ENCODE data around the gene GGTA1.
"Not testable (repeated sequence)": the region's sequence is repeated elsewhere in the genome, so short reads cannot be mapped to it uniquely, and the experiment has no call there.

Gene GGTA1

GRCh38 chr9:121498487-121499176 is 1.0 kb downstream of the GGTA1 start:
- DNase-seq, result no peak

DNA sequence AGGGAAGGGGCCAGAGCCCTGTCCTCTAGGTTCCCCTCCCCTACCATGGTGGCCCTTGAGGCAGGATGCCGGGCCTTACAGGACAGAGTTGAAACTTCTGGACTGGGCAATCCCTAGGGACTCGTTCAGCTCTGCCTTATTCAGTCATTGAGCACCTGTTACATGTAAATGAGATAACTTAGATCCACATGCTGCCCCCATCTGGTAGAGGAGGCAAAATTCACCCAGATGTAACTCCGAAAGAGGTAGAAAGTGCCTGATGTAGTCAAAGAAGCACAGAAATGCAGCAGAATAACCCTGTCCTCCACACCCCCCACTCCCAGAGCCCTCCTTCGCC is 1.5 kb downstream of the GGTA1 start:
- DNase-seq, result peak in 3 of 6 experiments; percentile 6 to 22 (median 18)

DNA sequence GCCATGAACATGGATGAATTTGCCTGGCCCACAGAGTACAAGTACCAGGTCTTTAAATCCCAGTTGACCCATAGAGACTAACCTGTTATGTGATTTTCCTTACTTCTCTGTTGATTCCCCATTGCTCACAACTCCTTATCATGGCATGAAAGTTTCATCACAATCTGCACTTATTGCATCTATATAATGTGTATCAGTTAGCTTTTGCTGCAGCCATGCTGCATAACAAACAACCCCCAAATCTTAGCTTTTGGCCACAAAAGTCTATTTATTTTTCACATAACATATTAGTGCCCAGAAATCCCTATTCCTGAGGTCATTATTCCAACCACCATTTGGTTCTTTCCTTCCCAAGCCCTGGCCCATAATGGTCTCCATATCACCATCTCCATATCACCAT is 3.7 kb downstream of the GGTA1 start:
- no peak for DNase-seq

- no peak for DNase-seq
Measured at GRCh38 chr9:121494192-121494591, 5.5 kb downstream of the GGTA1 start.

- no peak for DNase-seq
Measured at GRCh38 chr9:121491111-121491510, 8.5 kb downstream of the GGTA1 start.

- no peak for DNase-seq
Measured at GRCh38 chr9:121489344-121489743, 10.3 kb downstream of the GGTA1 start.

DNA sequence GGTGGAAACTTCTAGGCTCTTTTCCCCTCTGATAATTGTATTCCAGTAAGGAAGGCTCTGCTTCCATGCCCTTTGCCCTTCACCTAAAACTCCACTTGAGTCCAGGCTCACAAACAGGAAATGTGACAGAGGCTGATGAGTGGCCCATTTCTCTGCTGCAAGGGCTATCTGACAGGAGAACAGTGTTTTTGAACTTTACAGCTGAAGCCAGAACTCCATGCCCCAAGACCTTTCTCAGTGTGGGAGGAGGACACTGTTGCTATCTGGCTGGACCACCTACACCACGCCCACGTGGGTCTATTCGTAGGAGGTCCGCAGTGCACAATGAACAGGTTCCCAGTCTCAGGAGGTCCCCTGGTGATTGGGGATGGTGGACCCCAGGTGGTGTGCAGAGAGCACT is 13.6 kb downstream of the GGTA1 start:
- DNase-seq, result no peak

- no peak for DNase-seq
Measured at GRCh38 chr9:121485623-121486022, 14.0 kb downstream of the GGTA1 start.

- DNase-seq, result no peak
Measured at GRCh38 chr9:121484651-121485446, 14.8 kb downstream of the GGTA1 start.

DNA sequence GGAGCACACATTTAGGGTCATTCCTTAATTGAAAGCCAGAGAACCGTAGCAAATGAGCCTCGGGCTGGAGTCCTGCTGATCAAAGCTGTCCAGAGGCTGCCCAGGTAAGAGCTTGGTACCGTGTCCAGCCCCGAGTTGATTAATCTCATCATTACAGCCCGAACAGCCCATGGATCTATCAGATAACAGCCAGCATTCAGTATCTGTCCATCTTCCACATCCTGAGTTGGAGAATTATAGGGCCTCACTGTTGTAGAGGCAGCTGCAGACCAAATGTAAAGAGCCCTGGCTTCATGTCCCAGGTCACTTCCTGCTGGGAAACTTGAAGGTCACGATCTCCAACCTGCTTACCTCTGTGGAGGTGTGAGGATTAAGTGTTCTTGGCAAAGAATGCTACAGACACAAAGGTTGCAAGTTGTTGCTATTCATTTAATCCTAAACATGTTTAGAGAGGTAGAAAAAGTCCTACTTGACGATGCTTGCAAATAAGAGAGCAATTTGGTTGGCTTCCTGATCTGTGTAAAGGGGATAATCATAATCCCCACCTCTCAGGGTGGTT is 16.1 kb downstream of the GGTA1 start:
- DNase-seq, result no peak

DNA sequence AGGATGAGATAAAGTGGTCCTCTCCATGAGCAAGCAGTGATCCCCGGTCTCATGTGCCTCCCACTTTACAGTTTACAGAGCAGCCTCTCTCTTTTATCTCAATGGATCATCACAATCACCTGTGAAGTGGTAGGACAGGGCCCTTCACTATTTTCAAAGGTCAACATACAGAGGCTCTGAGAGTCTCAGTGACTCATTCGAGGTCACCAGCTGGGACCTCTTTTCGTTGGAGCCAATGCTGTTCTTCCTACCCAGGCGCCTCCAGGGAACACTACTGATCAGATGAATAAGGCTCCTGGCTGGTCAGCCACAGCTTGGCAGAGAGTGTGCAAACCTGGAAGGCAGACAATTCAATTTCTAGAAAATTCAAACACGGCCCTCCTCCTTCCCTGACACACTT is 16.6 kb downstream of the GGTA1 start:
- DNase-seq, result no peak

- no peak for DNase-seq
Measured at GRCh38 chr9:121478816-121479676, 20.6 kb downstream of the GGTA1 start.

GRCh38 chr9:121476156-121476555 is 23.5 kb downstream of the GGTA1 start:
- DNase-seq, result no peak

GRCh38 chr9:121474231-121474947 is 25.3 kb downstream of the GGTA1 start:
- no peak for DNase-seq

- DNase-seq, result no peak
Measured at GRCh38 chr9:121473229-121473628, 26.4 kb downstream of the GGTA1 start.

GRCh38 chr9:121472446-121472845 is 27.2 kb downstream of the GGTA1 start:
- DNase-seq, result no peak

DNA sequence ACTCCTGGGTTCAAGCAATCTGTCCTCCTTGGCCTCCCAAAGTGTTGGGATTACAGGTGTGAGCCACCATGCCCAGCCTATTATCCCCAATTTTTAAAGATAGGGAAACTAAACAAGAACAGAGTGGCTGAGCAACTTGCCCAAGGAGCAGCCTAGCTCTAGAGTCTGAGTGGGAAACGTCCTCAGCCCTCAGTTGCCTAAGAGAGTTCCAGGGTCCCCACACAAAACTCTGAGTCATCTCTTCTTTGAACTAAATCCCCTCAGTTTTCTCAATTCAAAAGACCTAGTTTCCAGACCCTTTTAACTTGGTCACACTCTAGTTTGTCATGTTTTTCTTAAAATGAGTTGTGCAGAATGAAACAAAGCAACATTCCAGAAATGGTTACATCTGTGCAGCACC is 33.5 kb downstream of the GGTA1 start:
- DNase-seq, result no peak

GRCh38 chr9:121464968-121465367 is 34.7 kb downstream of the GGTA1 start:
- DNase-seq, result no peak

DNA sequence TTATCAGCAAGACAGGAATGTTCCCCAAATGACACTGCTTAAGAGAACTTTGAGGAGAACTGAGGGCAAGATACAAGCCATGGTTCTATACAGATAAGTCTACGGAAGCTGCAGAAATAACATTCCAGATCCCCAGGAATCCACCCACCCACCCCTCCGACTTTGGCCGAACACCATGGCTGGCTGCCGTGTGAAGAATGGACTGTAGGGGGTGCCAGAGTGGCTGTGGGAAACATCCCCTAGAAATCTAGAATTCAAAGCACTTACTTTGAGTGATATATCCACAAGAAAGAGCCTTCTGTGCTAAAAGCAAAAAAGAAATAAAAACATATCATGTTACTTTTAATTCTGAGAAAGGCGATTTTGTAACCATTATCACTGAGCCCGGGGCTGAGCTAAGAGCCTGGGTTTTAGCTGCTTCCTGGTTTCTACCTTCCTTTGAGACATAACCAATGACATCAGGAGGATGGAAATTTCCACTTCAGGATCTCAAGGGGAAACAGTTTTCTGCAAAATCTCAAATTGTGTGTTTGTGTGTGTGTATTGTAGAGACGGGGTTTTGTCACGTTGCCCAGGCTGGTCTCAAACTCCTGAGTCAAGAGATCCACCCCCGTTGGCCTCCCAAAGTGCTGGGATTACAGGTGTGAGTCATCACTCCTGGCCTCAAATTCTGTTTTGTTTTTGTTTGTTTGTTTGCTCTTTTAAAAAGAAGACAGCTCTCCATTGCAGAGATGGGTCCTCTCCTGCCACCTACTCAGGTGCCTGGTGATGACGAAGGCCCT is 36.4 kb downstream of the GGTA1 start:
- DNase-seq, result no peak

DNA sequence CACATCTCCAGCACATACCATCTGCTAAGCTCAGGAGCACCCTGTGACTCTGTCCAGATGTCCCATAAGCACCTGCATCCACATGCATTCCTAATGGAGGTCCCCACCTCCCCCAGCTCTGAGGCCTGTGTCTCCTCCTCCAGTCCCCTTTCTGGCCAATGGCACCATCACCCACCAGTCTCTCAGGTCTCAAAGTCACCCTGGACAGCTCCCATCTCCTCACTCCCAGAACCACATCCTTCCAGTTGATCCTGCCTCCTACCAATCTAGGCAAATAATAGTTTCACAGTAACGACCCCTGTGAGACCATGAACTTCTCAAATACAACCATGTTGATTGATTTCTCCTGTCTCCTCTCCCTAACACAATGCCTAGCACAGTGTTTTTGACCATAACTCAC is 40.1 kb downstream of the GGTA1 start:
- no peak for DNase-seq

GRCh38 chr9:121458449-121458848 is 41.2 kb downstream of the GGTA1 start:
- DNase-seq, result not testable (repeated sequence)

Measured in stimulated activated naive CD4-positive, alpha-beta T cell (primary cell).